ENCODE results near the gene MSI2. TPM values are rescaled to one million over a fixed set of nuclear protein-coding genes. Genes with fewer than 3 reads are reported as not detected.

Gene MSI2
- total RNA-seq, 1 donor from 2014 or later: 21.1 TPM

DNA sequence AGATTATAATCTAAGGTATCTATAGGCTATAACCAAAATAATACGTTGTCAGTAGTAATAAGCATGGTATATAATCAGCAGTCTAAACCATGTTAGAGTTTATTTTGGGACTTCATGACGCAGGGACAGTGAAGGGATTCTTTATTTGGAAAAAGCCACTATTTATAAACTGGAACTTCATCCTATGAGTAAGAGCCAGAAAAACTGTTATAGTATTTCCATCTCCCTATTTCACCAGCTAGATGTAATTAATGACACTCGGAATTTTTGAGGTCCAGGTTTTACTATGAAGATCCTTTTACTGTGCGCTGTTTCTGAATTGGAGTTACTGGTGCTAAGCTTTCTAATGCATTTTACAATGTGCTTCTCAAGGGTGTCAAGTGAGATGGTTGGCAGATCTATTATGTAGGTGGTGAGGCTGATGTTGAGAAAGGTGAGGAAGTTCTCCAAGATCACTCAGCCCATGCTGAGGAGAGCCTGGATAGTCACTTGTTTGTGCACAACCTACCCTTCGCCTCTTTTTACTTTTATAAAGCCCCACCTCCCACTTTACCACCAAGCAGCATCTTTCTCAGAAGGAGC lies 149.3 kb downstream of the MSI2 start:
- FAIRE-seq: no peak
- no peak for DNase-seq (ENCODE audit: low read depth)
- TF ChIP-seq, protein P1, sequence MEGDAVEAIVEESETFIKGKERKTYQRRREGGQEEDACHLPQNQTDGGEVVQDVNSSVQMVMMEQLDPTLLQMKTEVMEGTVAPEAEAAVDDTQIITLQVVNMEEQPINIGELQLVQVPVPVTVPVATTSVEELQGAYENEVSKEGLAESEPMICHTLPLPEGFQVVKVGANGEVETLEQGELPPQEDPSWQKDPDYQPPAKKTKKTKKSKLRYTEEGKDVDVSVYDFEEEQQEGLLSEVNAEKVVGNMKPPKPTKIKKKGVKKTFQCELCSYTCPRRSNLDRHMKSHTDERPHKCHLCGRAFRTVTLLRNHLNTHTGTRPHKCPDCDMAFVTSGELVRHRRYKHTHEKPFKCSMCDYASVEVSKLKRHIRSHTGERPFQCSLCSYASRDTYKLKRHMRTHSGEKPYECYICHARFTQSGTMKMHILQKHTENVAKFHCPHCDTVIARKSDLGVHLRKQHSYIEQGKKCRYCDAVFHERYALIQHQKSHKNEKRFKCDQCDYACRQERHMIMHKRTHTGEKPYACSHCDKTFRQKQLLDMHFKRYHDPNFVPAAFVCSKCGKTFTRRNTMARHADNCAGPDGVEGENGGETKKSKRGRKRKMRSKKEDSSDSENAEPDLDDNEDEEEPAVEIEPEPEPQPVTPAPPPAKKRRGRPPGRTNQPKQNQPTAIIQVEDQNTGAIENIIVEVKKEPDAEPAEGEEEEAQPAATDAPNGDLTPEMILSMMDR (IDR thresholded peaks at IDR 0.05; ENCODE audit: insufficient read depth, low read length, severe bottlenecking): no peak
- Histone ChIP-seq H3K36me3 (ENCODE audit: control insufficient read depth, insufficient read depth, low read length) (peaks cover 3% of the 10 kb centered on the region), H3K27me3 (ENCODE audit: control insufficient read depth, insufficient read depth, low read length) (no peaks in the 10 kb centered on the region), H3K4me3 (ENCODE audit: low read depth, low read length) (no peak overlapping the region)

DNA sequence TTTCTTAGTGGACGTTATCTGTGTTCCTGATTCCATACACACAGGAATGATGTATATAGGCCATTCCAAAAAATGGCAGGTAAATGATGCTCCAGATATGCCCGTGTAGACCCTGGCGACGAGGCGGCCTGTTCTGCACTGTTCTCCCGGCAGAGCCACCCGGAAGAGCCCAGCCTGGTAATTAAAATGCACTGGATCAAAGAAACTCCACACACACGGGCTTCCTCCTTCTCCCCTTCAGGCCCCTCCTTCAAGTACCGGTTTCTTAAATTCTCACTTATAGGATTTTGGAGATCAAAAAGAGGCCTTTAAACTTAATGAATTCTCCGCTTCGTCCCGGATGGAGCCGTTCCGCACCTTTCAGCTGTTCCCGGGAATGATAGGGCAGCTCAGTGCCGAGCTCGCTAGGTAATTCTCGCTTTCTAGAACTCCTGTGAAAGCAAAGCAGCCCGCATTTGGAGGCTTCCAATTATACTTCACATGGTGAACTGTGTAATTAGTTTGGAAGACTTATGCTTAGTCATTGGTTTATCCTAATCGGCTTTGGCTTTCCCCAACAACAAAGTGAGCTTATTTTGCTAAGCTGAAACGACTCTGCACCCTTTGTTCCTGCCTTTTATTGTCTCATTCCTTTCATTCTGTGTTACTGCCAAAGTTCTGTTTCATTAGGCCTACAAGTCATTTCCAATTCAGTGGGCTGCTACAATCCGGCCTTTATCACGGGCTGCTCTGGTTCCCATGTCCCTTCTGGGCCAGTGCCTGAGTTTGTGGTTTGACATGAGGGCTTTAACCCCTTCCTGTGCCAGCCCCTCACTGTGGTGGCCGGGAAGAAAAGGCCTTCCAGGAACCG lies 150.0 kb downstream of the MSI2 start:
- H3K4me3 ChIP-seq (ENCODE audit: low read depth, low read length): no peak overlapping the region
- peaks cover 3% of the 10 kb centered on the region for H3K36me3 ChIP-seq (ENCODE audit: control insufficient read depth, insufficient read depth, low read length)
- H3K27me3 ChIP-seq (ENCODE audit: control insufficient read depth, insufficient read depth, low read length): no peaks in the 10 kb centered on the region
- FAIRE-seq (no peak), DNase-seq (ENCODE audit: low read depth) (no peak)
- TF ChIP-seq, protein P1 (IDR thresholded peaks at IDR 0.05; ENCODE audit: insufficient read depth, low read length, severe bottlenecking): no peak

DNA sequence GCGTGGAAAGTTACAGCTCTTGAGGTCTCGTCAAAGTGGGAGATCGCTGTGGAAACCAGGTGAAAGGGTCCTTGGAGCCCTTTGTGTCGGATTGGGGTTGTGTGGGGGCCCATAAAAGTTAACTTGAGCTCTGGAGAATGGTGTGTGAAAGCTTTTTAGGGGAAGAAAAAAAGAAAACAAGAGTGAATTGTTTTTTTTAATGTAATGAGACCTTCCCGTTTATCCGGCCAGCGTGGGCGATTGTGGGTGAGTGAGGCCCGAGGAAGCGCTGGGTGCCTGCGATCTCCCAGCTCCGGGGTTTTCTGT lies 150.6 kb downstream of the MSI2 start:
- peaks cover 1% of the 10 kb centered on the region for H3K36me3 ChIP-seq (ENCODE audit: control insufficient read depth, insufficient read depth, low read length)
- no peak for FAIRE-seq
- TF ChIP-seq, protein P1 (IDR thresholded peaks at IDR 0.05; ENCODE audit: insufficient read depth, low read length, severe bottlenecking): no peak
- H3K27me3 ChIP-seq (ENCODE audit: control insufficient read depth, insufficient read depth, low read length): no peaks in the 10 kb centered on the region
- H3K4me3 ChIP-seq (ENCODE audit: low read depth, low read length): no peak overlapping the region
- no peak for DNase-seq (ENCODE audit: low read depth)

DNA sequence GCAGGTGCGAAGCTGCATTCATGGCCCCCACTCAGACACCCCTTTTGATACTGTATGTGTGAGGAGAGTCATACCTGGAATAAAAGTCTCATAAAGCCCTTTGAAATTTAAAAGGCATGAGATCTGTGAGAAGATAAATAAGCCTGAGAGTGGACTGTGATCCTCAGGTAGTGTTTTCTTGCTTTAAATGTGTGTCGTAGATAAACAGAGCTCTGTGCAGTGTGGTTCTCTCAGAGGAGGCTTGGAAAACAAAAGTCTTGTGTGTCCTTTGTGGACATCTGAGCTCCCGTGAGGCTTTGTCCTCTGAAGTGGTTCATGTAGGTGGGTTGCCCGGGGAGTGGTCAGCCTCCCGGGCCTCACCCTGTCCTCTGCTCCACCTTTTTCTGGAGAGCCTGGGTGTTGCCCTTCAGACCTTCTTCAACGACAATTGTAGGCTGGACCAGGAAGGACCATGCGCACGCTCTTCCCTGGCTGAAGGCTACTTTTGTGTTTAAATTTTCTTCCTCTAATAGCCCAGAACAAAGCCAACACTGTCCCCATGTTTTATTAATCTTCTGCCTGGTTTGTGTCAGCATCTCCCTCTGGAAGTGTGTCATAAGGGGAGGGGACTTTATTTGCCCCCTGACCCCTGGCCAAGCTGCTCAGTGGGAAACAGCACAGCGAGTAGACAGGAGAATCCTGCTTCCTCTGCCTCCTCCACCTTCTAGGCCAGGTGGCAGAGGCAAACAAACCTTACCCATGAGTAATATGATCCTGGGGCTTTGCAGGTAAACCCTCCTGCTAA lies 151.2 kb downstream of the MSI2 start:
- FAIRE-seq: no peak
- DNase-seq (ENCODE audit: low read depth): peak; percentile 47
- TF ChIP-seq, protein P1 (IDR thresholded peaks at IDR 0.05; ENCODE audit: insufficient read depth, low read length, severe bottlenecking): no peak

DNA sequence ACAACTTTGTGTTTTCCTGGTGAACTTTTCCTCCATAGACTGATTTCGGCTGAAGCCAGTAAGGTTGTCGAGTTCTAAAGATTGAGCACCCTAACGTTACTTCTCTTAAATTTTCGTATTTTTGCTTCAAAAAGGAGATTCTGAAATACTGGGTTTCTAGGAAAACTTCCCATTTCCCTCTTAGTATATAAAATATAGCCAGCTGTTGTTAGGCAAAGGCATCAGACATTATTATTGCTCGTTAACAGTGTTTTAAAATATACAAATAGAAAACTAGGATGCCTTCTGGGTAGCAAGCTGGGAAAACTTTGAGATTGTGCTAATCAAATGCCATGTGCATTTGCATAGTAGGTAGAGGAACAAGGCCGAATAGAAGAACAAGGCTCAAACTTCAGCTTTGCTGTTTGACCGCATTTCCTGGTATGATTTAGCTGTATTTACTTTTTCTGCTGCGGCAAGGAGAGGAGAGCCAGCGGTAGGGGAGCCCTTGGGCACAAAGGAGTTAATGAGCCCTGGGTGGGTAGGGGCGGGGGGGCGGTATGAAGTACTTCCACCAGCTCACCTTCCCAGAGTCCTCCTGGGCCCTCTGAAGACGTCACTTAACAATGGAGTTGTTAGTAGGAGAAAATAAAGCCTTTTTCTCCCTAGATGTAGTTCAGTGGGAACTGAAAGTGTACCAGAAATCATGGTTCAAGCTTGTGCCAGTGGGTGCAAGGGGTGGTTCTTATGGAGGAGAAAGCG lies 151.9 kb downstream of the MSI2 start:
- TF ChIP-seq, protein P1 (IDR thresholded peaks at IDR 0.05; ENCODE audit: insufficient read depth, low read length, severe bottlenecking): peak; percentile 8
- H3K27me3 ChIP-seq (ENCODE audit: control insufficient read depth, insufficient read depth, low read length): no peaks in the 10 kb centered on the region
- H3K4me3 ChIP-seq (ENCODE audit: low read depth, low read length): no peak overlapping the region
- FAIRE-seq: no peak
- no peaks in the 10 kb centered on the region for H3K36me3 ChIP-seq (ENCODE audit: control insufficient read depth, insufficient read depth, low read length)
- peak; percentile 50 for DNase-seq (ENCODE audit: low read depth)

More for the DNA sequence above, 151.2 kb downstream of the MSI2 start:
- Histone ChIP-seq H3K27me3 (ENCODE audit: control insufficient read depth, insufficient read depth, low read length) (no peaks in the 10 kb centered on the region), H3K4me3 (ENCODE audit: low read depth, low read length) (no peak overlapping the region), H3K36me3 (ENCODE audit: control insufficient read depth, insufficient read depth, low read length) (no peaks in the 10 kb centered on the region)

All from bronchial epithelial cell (primary cell).